Regular cardiac myocyte (primary cell): Measurements from ENCODE around the gene GTPBP8. TPM values are rescaled to one million over a fixed set of nuclear protein-coding genes. Genes with fewer than 3 reads are reported as not detected.

ENCODE experiments used
- total RNA-seq: library from RNA; depleted of rRNA; stranded (reverse); fragments of >200 nt; gene quantifications from 2 replicates; pipeline ENCODE4 v1.2.3, GENCODE V29; 2014

The GTPBP8 gene
- total RNA-seq: 53.5 and 59.8 TPM in 2 replicates

GRCh38 chr3:112990672-112991602 is at the start of gene GTPBP8:
TSS of gene GTPBP8 (plus strand) at chr3:112990984. CDS start at chr3:112991000, 16 bp downstream.

DNA sequence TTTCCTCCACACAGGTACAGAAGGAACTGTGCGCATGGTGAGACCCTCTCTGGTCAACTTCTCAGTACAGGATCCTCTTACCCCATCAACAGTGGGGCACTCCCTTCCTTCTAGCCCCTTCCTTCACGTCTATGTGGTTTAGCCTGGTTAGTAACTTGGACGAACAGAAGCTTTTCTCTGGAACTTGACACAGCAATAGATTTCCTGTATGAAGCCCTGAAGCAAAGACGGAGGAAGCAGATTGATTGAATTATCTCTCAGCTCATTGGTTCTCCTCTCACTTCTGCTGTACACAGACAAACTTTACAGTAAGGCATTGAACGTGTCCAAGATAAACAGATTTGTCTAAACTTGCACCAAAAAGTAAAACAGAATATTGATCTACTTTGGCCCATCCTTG is 15.9 kb upstream of the GTPBP8 start, which contains the start of gene CD200R1:
Gene CD200R1 (minus strand): TSS at position 210 of the 400 bp plus-strand sequence. CDS start 246 bp downstream, outside the sequence.

Other genes starting within 250 kb of the GTPBP8 start
- gene CD200R1L, start 144.1 kb upstream of the GTPBP8 start, total RNA-seq: not detected in 2 replicates
- gene CD200R1, start 15.9 kb upstream of the GTPBP8 start, total RNA-seq: under 0.01 TPM in 1 of 2 replicates, not detected in the other
- 1.3 and 6.5 TPM in 2 replicates for gene BOC, start 220.6 kb downstream of the GTPBP8 start, total RNA-seq